ENCODE results near the gene PLIN3.
"Not testable (repeated sequence)": the region's sequence is repeated elsewhere in the genome, so short reads cannot be mapped to it uniquely, and the experiment has no call there.

The PLIN3 gene

DNA sequence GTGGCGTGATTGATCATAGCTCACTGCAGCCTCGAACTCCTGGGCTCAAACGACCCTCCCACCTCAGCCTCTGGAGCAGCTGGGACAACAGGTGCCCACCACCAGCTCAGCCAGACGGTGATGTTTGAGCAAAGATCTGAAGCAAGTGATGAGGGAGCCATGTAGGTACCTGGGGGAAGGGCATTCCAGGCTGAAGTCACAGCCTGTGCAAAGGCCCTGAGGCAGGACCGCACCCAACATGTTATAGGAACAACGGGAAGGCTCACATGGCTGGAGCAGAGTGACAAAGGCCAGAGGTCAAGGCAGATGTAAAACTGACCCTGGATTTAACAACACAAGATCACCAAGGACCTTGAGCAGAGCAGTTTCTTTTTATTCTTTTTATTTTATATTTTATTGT is 61.1 kb downstream of the PLIN3 start:
- DNase-seq = no peak

DNA sequence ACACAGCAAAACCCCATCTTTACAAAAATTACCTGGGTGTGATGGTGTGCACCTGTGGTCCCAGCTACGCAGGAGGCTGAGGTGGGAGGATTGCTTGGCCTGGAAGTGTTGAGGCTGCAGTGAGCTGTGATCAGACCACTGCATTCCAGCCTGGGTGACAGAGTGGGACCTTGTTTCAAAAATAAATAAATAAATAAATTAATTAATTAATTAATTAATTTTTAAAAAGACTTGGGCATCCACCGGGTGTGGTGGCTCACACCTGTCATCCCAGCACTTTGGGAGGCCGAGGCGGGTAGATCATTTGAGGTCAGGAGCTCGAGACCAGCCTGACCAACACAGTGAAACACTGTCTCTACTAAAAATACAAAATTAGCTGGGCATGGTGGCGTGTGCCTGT is 62.3 kb downstream of the PLIN3 start:
- not testable (repeated sequence) for DNase-seq

DNA sequence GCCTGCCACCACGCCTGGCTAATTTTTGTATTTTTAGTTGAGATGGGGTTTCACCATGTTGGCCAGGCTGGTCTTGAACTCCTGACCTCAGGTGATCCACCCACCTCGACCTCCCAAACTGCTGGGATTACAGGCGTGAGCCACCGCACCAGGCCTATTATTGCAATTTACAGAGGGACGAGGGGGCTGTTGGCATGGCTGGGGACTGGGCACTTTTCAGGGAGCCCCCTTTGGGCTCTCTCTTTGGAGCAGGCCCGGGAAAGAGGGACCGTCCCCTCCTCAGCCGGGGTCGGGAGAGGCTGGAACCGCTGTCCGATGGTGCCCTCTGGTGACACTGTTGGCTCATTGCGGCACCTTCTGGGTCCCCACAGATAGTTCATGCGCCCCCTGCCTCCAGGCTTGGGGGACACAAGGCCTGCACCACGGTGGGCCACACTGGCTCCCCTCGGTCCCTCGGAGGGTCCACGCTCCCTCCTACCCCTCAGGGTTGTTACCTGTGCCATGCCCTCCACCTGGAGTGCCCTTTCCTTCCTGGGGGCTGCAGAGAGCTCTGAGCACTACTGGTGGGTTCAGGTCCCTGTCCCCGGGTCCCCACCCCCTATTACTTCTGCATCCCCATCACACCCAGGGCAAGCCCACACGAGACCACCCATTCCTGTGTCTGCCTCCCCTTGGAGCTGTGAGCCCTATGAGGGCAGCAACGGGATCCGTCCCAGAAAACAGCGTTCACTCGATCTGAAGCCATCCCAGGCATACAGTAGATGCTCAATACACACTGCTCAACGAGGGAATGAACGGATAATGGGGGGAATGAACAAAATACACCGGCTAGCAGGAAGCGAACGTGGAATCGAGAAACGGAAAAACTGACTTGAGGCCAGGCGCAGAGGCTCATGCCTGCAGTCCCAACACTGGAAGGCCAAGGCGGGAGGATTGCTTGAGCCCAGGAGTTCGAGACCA is 63.5 kb downstream of the PLIN3 start:
- peak in 4 of 5 experiments; percentile 30 to 60 (median 42) for DNase-seq

DNA sequence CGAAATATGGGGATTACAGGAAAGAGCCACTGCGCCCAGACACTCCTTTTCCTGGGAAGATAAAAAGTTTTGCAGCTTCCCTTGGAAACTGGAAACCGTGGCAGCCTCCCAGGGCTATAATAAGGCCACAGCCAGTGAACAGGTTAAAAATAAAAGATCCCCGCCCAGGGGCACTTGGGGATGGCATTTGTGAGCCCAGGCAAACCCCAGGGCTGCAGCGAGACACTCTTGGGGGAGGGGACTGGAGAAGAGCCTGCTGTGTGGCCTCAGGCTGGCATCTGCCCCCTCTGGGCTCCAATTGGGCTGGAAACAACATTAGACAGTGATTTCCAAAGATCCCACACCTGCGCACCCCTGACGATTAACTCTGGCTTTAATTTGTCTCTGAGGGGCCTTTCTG is 64.8 kb downstream of the PLIN3 start:
- DNase-seq = no peak

DNA sequence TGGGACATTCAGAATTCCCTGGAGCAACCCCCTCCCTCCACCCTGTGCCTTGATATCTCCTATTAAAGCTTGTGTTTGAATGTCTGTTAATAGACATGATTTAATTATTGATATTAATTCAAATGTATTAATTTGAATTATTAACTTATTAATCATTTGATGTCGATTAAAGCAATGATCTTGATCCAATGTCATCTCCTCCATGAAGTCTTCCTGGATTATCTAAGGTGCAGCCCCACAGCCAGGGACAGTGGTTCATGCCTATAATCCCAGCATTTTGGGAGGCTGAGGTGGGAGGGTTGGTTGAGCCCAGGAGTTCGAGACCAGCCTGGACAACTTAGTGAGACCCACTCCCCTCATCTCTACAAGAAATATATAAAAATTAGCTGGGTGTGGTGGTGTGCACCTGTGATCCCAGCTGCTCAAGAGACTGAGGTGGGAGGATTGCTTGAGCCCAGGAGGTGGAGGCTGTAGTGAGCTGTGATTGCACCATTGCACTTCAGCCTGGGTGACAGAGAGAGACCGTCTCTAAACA is 66.3 kb downstream of the PLIN3 start:
- DNase-seq = no peak

DNA sequence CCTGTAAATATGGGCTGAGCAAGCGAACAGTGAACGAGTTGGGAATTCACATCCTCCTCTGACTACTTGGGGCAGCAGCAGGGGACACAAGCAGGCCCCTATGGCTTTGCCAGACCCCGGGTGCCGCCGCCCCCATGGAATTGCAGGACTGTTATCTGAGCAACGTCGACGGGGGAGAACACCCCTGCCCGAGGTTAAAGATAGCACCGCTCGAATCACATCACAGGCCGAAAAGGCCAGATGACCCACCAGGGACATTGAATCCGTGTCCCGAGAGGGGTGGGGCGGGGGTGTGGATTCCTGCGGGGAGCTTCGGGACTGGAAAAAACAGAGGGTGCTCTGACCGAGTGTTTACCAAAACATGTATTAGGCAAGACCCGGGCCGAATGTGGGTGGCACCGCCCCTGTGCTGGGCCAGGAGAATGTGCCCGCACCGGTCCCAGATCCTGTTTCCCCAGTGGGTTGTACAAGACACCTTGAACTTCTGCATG is 66.8 kb downstream of the PLIN3 start:
- DNase-seq = no peak

DNA sequence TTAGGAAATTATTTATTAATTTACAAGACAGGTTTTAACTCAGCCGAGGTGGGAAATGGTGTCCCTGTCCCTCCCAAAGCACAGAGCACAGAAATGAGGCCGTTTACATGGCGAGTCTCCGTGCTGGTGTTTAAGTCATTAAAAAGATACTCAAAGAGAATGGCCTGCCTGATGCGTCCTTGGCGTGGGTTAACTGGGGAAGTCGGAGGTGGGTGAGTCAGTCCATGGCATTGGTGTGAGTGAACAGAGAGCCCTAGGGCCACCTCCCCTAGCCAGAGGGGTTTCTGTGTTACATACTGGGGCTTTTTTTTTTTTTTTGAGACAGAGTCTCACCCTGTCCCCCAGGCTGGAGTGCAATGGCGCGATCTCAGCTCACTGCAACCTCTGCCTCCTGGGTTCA is 72.1 kb downstream of the PLIN3 start:
- no peak for DNase-seq

DNA sequence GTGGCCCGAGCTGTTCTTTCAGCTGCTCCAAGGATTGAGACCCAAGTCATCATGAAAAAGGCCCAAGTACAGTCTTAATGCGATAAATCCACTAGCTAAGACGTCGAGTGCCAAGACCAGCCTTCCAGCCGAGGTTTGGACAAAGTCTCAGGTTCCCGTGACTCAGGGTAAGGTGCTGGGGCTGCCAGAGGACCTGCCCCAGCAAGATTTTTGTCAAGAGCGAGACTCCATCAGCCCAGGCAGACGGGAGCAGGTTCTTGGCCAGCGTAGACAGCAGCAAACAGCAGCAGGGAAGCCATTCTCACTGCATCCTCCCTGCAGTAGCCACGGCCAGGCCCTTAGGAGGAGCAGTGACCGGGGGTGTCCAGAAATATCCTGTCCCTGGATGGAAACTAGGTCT is 72.5 kb downstream of the PLIN3 start:
- no peak for DNase-seq

DNA sequence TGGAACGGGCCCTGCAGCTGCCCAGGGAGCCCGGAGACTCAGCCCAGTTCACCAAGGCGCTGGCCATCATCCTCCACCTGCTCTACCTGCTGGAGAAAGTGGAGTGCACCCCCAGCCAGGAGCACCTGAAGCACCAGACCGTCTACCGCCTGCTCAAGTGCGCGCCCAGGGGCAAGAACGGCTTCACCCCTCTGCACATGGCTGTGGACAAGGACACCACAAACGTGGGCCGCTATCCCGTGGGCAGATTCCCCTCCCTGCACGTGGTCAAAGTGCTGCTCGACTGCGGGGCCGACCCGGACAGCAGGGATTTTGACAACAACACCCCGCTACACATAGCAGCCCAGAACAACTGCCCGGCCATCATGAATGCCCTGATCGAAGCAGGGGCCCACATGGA is 74.2 kb downstream of the PLIN3 start:
- DNase-seq = not testable (repeated sequence)

DNA sequence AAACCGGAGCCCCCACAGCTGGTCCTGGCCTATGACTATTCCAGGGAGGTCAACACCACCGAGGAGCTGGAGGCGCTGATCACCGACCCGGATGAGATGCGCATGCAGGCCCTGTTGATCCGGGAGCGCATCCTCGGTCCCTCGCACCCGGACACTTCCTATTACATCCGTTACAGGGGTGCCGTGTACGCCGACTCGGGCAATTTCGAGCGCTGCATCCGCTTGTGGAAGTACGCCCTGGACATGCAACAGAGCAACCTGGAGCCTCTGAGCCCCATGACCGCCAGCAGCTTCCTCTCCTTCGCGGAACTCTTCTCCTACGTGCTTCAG is 74.6 kb downstream of the PLIN3 start:
- DNase-seq = not testable (repeated sequence)

DNA sequence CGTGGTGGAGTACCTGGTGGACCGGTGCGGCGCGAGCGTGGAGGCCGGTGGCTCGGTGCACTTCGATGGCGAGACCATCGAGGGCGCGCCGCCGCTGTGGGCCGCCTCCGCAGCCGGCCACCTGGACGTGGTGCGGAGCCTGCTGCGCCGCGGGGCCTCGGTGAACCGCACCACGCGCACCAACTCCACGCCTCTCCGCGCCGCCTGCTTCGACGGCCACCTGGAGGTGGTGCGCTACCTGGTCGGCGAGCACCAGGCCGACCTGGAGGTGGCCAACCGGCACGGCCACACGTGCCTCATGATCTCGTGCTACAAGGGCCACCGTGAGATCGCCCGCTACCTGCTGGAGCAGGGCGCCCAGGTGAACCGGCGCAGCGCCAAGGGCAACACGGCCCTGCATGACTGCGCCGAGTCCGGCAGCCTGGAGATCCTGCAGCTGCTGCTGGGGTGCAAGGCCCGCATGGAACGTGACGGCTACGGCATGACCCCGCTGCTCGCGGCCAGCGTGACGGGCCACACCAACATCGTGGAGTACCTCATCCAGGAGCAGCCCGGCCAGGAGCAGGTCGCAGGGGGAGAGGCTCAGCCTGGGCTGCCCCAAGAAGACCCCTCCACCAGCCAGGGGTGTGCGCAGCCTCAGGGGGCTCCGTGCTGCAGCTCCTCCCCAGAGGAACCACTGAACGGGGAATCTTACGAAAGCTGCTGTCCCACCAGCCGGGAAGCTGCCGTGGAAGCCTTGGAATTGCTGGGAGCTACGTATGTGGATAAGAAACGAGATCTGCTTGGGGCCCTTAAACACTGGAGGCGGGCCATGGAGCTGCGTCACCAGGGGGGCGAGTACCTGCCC is 75.2 kb downstream of the PLIN3 start:
- DNase-seq = peak in 1 of 5 experiments; percentile 16

DNA sequence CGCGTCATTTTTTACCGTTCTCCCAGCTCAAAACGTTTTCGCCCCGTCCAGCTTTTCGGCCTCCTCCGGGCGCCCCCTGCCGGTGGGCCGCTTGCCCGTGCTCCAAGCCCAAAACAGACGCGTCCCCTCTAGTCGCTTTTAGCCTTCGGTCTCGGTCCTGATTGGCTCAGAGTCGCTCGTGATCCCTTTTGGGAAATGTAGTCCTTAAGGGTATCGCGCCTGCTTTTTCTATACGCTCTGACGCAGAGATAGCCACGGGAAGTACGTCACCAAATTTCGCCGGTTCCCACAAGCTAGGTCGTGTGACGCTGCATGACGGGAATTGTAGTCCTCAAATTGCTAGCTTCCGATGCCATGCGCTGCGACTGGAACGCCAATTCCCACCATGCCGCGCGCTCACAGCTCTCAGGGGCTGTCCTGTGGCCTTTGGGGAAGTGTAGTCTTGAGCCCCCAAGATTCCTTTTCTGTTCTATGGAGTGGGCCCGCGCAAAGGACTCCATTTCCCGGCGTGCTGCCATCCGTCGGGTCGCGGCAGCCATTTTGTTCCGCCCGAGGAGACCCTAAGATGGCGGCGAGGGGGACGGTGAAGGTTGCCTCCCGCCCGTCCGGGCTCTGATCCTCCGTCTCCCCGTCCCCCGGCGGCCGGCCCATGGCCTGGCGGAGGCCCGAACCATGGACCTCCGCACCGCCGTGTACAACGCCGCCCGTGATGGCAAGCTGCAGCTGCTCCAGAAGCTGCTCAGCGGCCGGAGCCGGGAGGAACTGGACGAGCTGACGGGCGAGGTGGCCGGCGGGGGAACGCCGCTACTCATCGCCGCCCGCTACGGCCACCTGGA is 76.1 kb downstream of the PLIN3 start, which contains the start of gene FEM1A:
Gene FEM1A (plus strand): TSS at position 552 of the 836 bp plus-strand sequence. CDS start 121 bp downstream, at position 673.
- peak; percentile 96 to 100 (median 99) for DNase-seq
